ENCODE results near the gene TOMM22.

TOMM22 gene

GRCh38 chr22:38696606-38697424 is 15.1 kb downstream of the TOMM22 start:
- DNase-seq = peak; percentile 62

- no peak for DNase-seq
Measured at GRCh38 chr22:38697425-38698089, 15.8 kb downstream of the TOMM22 start.

GRCh38 chr22:38698407-38699094 is 16.8 kb downstream of the TOMM22 start:
- no peak for DNase-seq

GRCh38 chr22:38699143-38699542 is 17.4 kb downstream of the TOMM22 start:
- no peak for DNase-seq

- no peak for DNase-seq
Measured at GRCh38 chr22:38699784-38700183, 18.0 kb downstream of the TOMM22 start.

- DNase-seq = peak; percentile 16
Measured at GRCh38 chr22:38700270-38700788, 18.6 kb downstream of the TOMM22 start.

GRCh38 chr22:38700789-38701628 is 19.3 kb downstream of the TOMM22 start, which contains the start of gene JOSD1:
Gene JOSD1, minus strand, starts transcription at chr22:38700943. Its CDS starts 956 bp downstream, at chr22:38699987.
- peak; percentile 97 for DNase-seq

- no peak for DNase-seq
Measured at GRCh38 chr22:38704654-38705234, 23.0 kb downstream of the TOMM22 start.

GRCh38 chr22:38705235-38706100 is 23.7 kb downstream of the TOMM22 start, which contains the start of gene GTPBP1:
Gene GTPBP1, plus strand, starts transcription at chr22:38705944. Its CDS starts 12 bp downstream, at chr22:38705956.
- DNase-seq = peak; percentile 99

GRCh38 chr22:38706101-38706900 is 24.5 kb downstream of the TOMM22 start:
- peak; percentile 32 for DNase-seq

- no peak for DNase-seq
Measured at GRCh38 chr22:38706901-38707195, 25.1 kb downstream of the TOMM22 start.

GRCh38 chr22:38707346-38707745 is 25.6 kb downstream of the TOMM22 start:
- no peak for DNase-seq

GRCh38 chr22:38707984-38708383 is 26.2 kb downstream of the TOMM22 start:
- no peak for DNase-seq

- DNase-seq = no peak
Measured at GRCh38 chr22:38709306-38709705, 27.5 kb downstream of the TOMM22 start.

GRCh38 chr22:38710351-38710750 is 28.6 kb downstream of the TOMM22 start:
- DNase-seq = no peak

- no peak for DNase-seq
Measured at GRCh38 chr22:38710866-38711265, 29.1 kb downstream of the TOMM22 start.

GRCh38 chr22:38712486-38713207 is 30.9 kb downstream of the TOMM22 start:
- DNase-seq = no peak

GRCh38 chr22:38713921-38714320 is 32.2 kb downstream of the TOMM22 start:
- no peak for DNase-seq

- no peak for DNase-seq
Measured at GRCh38 chr22:38715176-38715764, 33.5 kb downstream of the TOMM22 start.
